SK-N-SH (cell line): ENCODE results near the gene RTF2. TPM values are rescaled to one million over a fixed set of nuclear protein-coding genes. Genes with fewer than 3 reads are reported as not detected.

Experiments
- CTCF ChIA-PET: fragments of 300-600, 350-600 bp; formaldehyde crosslinking; extraction: SDS; loops from one replicate; lab custom pipeline; 2021; lab: Yijun Ruan, JAX
- POLR2A ChIA-PET: fragments of 350-600 bp; sonication (Branson Sonifier 250); formaldehyde crosslinking; extraction: SDS; loops from one replicate; lab custom pipeline; 2020; ENCODE audit warnings: antibody characterized with exemption, inconsistent platforms; lab: Yijun Ruan, JAX
- DNase-seq: peaks from one replicate; pipeline ENCODE4 v3.0.0; 2012
- H2AFZ ChIP-seq: fragments of 200-600 bp; sonication (generic); 2 replicates; pipeline ENCODE4 v1.8.1; 2016; ENCODE audit warnings: antibody characterized with exemption, mild to moderate bottlenecking, low read depth
- H3F3A ChIP-seq: fragments of 200-600 bp; sonication (generic); replicated peaks from 2 replicates; pipeline ENCODE3; 2016; ENCODE audit warnings: antibody characterized with exemption, mild to moderate bottlenecking; ENCODE audit not compliant: insufficient read depth
- H3K27ac ChIP-seq, 2 experiments: fragments of 200-500 bp in 1 of 2; fragments of 200-600 bp in 1 of 2; sonication (Bioruptor generic) in 1 of 2; sonication (generic), shearing (Covaris generic) in 1 of 2; 2 replicates each; pipeline versions ENCODE4 v1.5.1 to v1.6.1; 2014 to 2016; ENCODE audit warnings: low read depth in 2 of 2, inconsistent platforms in 1 of 2, low read length in 1 of 2, mild to moderate bottlenecking in 1 of 2, mixed read lengths in 1 of 2
- H3K27me3 ChIP-seq: fragments of 200-600 bp; sonication (generic), shearing (Covaris generic); 2 replicates; pipeline ENCODE4 v1.6.1; 2016; ENCODE audit warnings: mixed run types; ENCODE audit not compliant: insufficient read depth
- H3K36me3 ChIP-seq, 2 experiments: fragments of 200-500 bp in 1 of 2; fragments of 200-600 bp in 1 of 2; sonication (Bioruptor generic) in 1 of 2; sonication (generic) in 1 of 2; replicated peaks in 1 of 2; 2 replicates each; pipeline versions ENCODE3 to v1.5.1; 2014 to 2016; ENCODE audit warnings: low read length in 1 of 2, mild to moderate bottlenecking in 1 of 2; ENCODE audit not compliant: insufficient read depth in 2 of 2, control insufficient read depth in 1 of 2
- H3K4me1 ChIP-seq, 2 experiments: fragments of 200-500 bp in 1 of 2; fragments of 200-600 bp in 1 of 2; sonication (Bioruptor generic) in 1 of 2; sonication (generic), shearing (Covaris generic) in 1 of 2; 2 replicates each; pipeline versions ENCODE4 v1.5.1 to v1.6.1; 2014 to 2016; ENCODE audit warnings: low read depth in 1 of 2, low read length in 1 of 2, mixed run types in 1 of 2; ENCODE audit not compliant: insufficient read depth in 2 of 2, control insufficient read depth in 1 of 2
- H3K4me2 ChIP-seq: fragments of 200-600 bp; sonication (generic), shearing (Covaris generic); 2 replicates; pipeline ENCODE4 v1.6.1; 2017; ENCODE audit warnings: mixed run types
- H3K4me3 ChIP-seq, 2 experiments: fragments of 200-500 bp in 1 of 2; fragments of 200-600 bp in 1 of 2; sonication (Bioruptor generic) in 1 of 2; sonication (generic), shearing (Covaris generic) in 1 of 2; 2 replicates each; pipeline versions ENCODE4 v1.5.1 to v1.8.1; 2014 to 2016; ENCODE audit warnings: low read depth in 2 of 2, inconsistent platforms in 1 of 2, low read length in 1 of 2, mild to moderate bottlenecking in 1 of 2, mixed read lengths in 1 of 2, moderate library complexity in 1 of 2
- H3K79me2 ChIP-seq: fragments of 200-600 bp; sonication (generic); 2 replicates; pipeline ENCODE4 v1.8.1; 2017; ENCODE audit warnings: mild to moderate bottlenecking; ENCODE audit not compliant: insufficient read depth
- H3K9ac ChIP-seq: fragments of 200-600 bp; sonication (generic); 2 replicates; pipeline ENCODE4 v1.6.1; 2017; ENCODE audit warnings: mixed run types
- H3K9me2 ChIP-seq: fragments of 200-600 bp; sonication (generic); 2 replicates; pipeline ENCODE4 v1.6.1; 2017; ENCODE audit warnings: mixed run types
- H3K9me3 ChIP-seq: fragments of 200-600 bp; sonication (generic); 2 replicates; pipeline ENCODE4 v1.6.1; 2017; ENCODE audit warnings: mixed run types, mild to moderate bottlenecking, moderate library complexity
- H4K20me1 ChIP-seq: fragments of 200-600 bp; sonication (generic); 2 replicates; pipeline ENCODE4 v1.6.1; 2017; ENCODE audit warnings: mild to moderate bottlenecking, mixed run types; ENCODE audit not compliant: insufficient read depth
- CHD2 ChIP-seq: fragments of 150-350 bp; IDR thresholded peaks from 2 replicates; pipeline ENCODE4 v1.6.1; 2018; ENCODE audit warnings: low read length; ENCODE audit not compliant: partially characterized antibody
- ELF1 ChIP-seq: IDR thresholded peaks from 2 replicates; pipeline ENCODE4 v1.4.0; 2012
- EP300 ChIP-seq, 2 experiments: IDR thresholded peaks; 2 replicates each; pipeline versions ENCODE4 v1.4.0 to v1.6.1; 2012; ENCODE audit warnings: borderline replicate concordance in 1 of 2, low read depth in 1 of 2, low read length in 1 of 2
- JUND ChIP-seq: IDR thresholded peaks from 2 replicates; pipeline ENCODE4 v1.4.0; 2012
- MXI1 ChIP-seq: IDR thresholded peaks from 2 replicates; pipeline ENCODE4 v1.6.1; 2012; ENCODE audit warnings: mild to moderate bottlenecking, low read depth, low read length, improper control_type of control experiment
- POLR2AphosphoS5 ChIP-seq: IDR thresholded peaks from 2 replicates; pipeline ENCODE4 v1.6.1; 2012; ENCODE audit warnings: low read depth, low read length
- REST ChIP-seq: IDR thresholded peaks from 2 replicates; pipeline ENCODE4 v1.6.1; 2012; ENCODE audit warnings: mild to moderate bottlenecking, low read depth, low read length, moderate library complexity
- SIN3A ChIP-seq: IDR thresholded peaks from 2 replicates; pipeline ENCODE4 v1.6.1; 2012; ENCODE audit warnings: low read depth, mild to moderate bottlenecking, low read length, moderate library complexity, borderline replicate concordance
- TAF1 ChIP-seq: IDR thresholded peaks from 2 replicates; pipeline ENCODE4 v1.6.1; 2012; ENCODE audit warnings: low read depth, mild to moderate bottlenecking, low read length, moderate library complexity, borderline replicate concordance
- TCF12 ChIP-seq: IDR thresholded peaks from 2 replicates; pipeline ENCODE4 v1.4.0; 2012
- USF2 ChIP-seq: fragments of 150-350 bp; IDR thresholded peaks from 2 replicates; pipeline ENCODE4 v1.6.1; 2017; ENCODE audit warnings: antibody characterized with exemption, low read length, low read depth, borderline replicate concordance
- YY1 ChIP-seq: IDR thresholded peaks from 2 replicates; pipeline ENCODE4 v1.4.0; 2012; ENCODE audit warnings: low read depth, mild to moderate bottlenecking
- WGBS: methylation state at CpG from one replicate; pipeline ENCODE4 v1.1.6; 2017; ENCODE audit warnings: low lambda C conversion rate; 5-methylcytosine and 5-hydroxymethylcytosine counted together
- polyA plus RNA-seq, 3 experiments: library from polyadenylated mRNA; depleted of rRNA; stranded (reverse); fragments of >200 nt; gene quantifications; 2 replicates each; pipeline ENCODE4 v1.2.3, GENCODE V29; 2012
- TF ChIP-seq, protein P1 (sequence below): IDR thresholded peaks from 2 replicates; pipeline ENCODE4; 2012

The RTF2 gene
- polyA plus RNA-seq, 1 of the 3 experiments (the other 2 are of a cell fraction), result 78.2 TPM

GRCh38 chr20:56465997-56466396 is 2.4 kb upstream of the RTF2 start (continued):
- TF ChIP-seq, protein P1, sequence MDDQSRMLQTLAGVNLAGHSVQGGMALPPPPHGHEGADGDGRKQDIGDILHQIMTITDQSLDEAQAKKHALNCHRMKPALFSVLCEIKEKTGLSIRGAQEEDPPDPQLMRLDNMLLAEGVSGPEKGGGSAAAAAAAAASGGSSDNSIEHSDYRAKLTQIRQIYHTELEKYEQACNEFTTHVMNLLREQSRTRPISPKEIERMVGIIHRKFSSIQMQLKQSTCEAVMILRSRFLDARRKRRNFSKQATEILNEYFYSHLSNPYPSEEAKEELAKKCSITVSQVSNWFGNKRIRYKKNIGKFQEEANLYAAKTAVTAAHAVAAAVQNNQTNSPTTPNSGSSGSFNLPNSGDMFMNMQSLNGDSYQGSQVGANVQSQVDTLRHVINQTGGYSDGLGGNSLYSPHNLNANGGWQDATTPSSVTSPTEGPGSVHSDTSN, result no peak
- TF ChIP-seq EP300 (IDR thresholded peaks at IDR 0.05; ENCODE audit: borderline replicate concordance in 1 of 2, low read depth in 1 of 2, low read length in 1 of 2) (no peak), POLR2AphosphoS5 (no peak), ELF1 (no peak), JUND (no peak), YY1 (no peak)
- TF ChIP-seq, all 33 proteins: peak for 0

DNA sequence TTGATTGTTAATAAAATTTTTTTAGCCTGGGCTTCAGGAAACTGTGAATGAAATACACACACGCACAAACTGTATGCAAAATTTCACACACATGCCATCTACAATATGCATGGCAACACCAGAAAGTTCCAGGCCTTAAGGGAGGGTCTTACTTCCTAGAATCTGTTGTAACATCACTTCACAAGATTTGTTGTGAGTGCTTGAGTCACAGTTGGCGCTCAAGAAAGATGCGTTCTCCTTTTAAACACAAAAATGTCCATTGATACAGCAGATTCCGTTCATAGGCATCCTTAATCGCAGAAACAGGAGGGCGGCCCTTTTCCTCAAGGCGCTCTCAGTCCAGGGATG is 485 bp upstream of the RTF2 start:
- peak overlapping the region; percentile 82 for H3K4me2 ChIP-seq
- ChIA-PET CTCF (no interaction called here), POLR2A (no interaction called here)
- TF ChIP-seq TCF12 (no peak), ELF1 (no peak), USF2 (no peak), SIN3A (no peak), TAF1 (no peak), REST (no peak), JUND (no peak), MXI1 (no peak), YY1 (no peak), CHD2 (no peak)
- TF ChIP-seq, protein P1, result no peak
- 6% methylated on average over 5 of the region's 7 CpGs for WGBS
- no peaks in the 10 kb centered on the region for H3K27me3 ChIP-seq
- peak overlapping the region; percentile 95 for H2AFZ ChIP-seq
- peak overlapping the region; percentile 83 for H3K9ac ChIP-seq
- H3K9me2 ChIP-seq, result no peaks in the 10 kb centered on the region
- H4K20me1 ChIP-seq, result no peaks in the 10 kb centered on the region
- H3K4me3 ChIP-seq, result peak overlapping the region; percentile 95
- DNase-seq, result no peak
- H3K9me3 ChIP-seq, result no peaks in the 10 kb centered on the region
- peak overlapping the region; percentile 76 for H3K27ac ChIP-seq
- peaks cover 45% of the 10 kb centered on the region for H3K79me2 ChIP-seq
- H3K36me3 ChIP-seq, result peaks cover 6 to 9% of the 10 kb centered on the region in 2 experiments
- peaks cover 4 to 10% of the 10 kb centered on the region in 2 experiments; a peak in 3 of 4 replicates for H3K4me1 ChIP-seq
- H3F3A ChIP-seq, result no peaks in the 10 kb centered on the region
